Activated CD8-positive, alpha-beta memory T cell treated with anti-CD3 and anti-CD28 coated beads, Interleukin-2, amount 50 U/mL, for 1 hour (primary cell): Measurements from ENCODE around the gene LCP1.

Source experiments
- DNase-seq: peaks from one replicate; pipeline ENCODE4 v3.0.0-alpha.2; 2020; ENCODE audit errors: extremely low read depth

LCP1 gene

GRCh38 chr13:46101002-46101401 is 81.0 kb downstream of the LCP1 start:
- no peak for DNase-seq

- DNase-seq = no peak
Observed at GRCh38 chr13:46100191-46100815, 81.7 kb downstream of the LCP1 start.

- DNase-seq = no peak
Observed at GRCh38 chr13:46097663-46098062, 84.3 kb downstream of the LCP1 start.

- DNase-seq = no peak
Observed at GRCh38 chr13:46097015-46097414, 85.0 kb downstream of the LCP1 start.

- DNase-seq = no peak
Observed at GRCh38 chr13:46094478-46094877, 87.5 kb downstream of the LCP1 start.

- no peak for DNase-seq
Observed at GRCh38 chr13:46088821-46089562, 93.0 kb downstream of the LCP1 start.

- no peak for DNase-seq
Observed at GRCh38 chr13:46087481-46087880, 94.5 kb downstream of the LCP1 start.

- DNase-seq = no peak
Observed at GRCh38 chr13:46086985-46087384, 95.0 kb downstream of the LCP1 start.

- no peak for DNase-seq
Observed at GRCh38 chr13:46086421-46086922, 95.5 kb downstream of the LCP1 start.

- no peak for DNase-seq
Observed at GRCh38 chr13:46085737-46086136, 96.2 kb downstream of the LCP1 start.

- DNase-seq = no peak
Observed at GRCh38 chr13:46082324-46082723, 99.7 kb downstream of the LCP1 start.

GRCh38 chr13:46079770-46080169 is 102.2 kb downstream of the LCP1 start:
- no peak for DNase-seq

GRCh38 chr13:46077265-46077664 is 104.7 kb downstream of the LCP1 start:
- no peak for DNase-seq

- DNase-seq = no peak
Observed at GRCh38 chr13:46076827-46077226, 105.2 kb downstream of the LCP1 start.
